ENCODE measurements around the gene NCS1.
A peak's percentile ranks its signal among the peaks of the same experiment; 100 is the strongest.

NCS1 gene

DNA sequence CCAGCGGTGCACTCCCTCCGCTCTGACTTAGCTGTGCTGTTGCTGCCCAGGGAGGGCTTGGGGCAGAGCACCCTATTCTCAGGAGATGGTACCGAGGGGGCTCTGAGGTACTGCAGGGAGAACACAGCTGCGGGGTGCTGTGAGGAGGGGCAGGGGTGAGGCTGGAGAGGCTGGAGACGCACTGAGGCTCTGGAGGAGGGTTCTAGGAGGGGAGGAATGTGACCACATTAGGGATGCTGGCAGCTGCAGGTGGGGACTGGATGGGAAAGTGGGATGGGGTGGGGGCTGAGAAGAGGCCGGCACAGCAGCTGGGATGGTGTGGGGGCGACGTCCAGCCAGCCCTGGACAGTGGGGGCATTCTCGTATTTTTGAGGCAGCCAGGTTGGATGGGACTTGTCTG is 20.9 kb downstream of the NCS1 start:
- no peak overlapping the region for H2BK5ac ChIP-seq (ENCODE audit: low read length)

GRCh38 chr9:130193531-130194377 is 21.6 kb downstream of the NCS1 start:
- Histone ChIP-seq H3K79me2 (ENCODE audit: control insufficient read depth, insufficient read depth, low read length) (peaks cover 31% of the 10 kb centered on the region), H4K5ac (ENCODE audit: low read length) (no peak overlapping the region), H3K36me3 (ENCODE audit: control insufficient read depth, insufficient read depth, low read length) (no peaks in the 10 kb centered on the region), H3K79me1 (ENCODE audit: low read length) (peaks cover 17% of the 10 kb centered on the region), H3K23ac (ENCODE audit: low read length) (no peak overlapping the region), H3K4me3 (ENCODE audit: low read length) (no peak overlapping the region), H3K18ac (ENCODE audit: low read length) (no peak overlapping the region), H3K27ac (ENCODE audit: low read depth, low read length) (no peak overlapping the region), H2AK5ac (ENCODE audit: low read length) (no peak overlapping the region), H3K9ac (ENCODE audit: low read length) (no peak overlapping the region), H2BK5ac (ENCODE audit: low read length) (no peak overlapping the region), H4K8ac (ENCODE audit: low read depth, low read length) (no peak overlapping the region), H2BK15ac (replicated peaks; ENCODE audit: low read depth) (no peak overlapping the region), H3K56ac (ENCODE audit: low read length) (peak overlapping the region; percentile 35), H3K27me3 (ENCODE audit: insufficient read depth, low read length, poor library complexity) (no peaks in the 10 kb centered on the region), H3K4me2 (ENCODE audit: low read length) (no peak overlapping the region), H3K4ac (ENCODE audit: low read depth, low read length) (no peak overlapping the region), H2BK120ac (ENCODE audit: low read depth, low read length) (no peak overlapping the region), H3K4me1 (ENCODE audit: control insufficient read depth, low read depth, low read length) (no peaks in the 10 kb centered on the region)
- no peak for DNase-seq
- no CpG with 5 or more reads among the region's 27 CpGs for WGBS (ENCODE audit: extremely low coverage, insufficient coverage, low lambda C conversion rate)

More for the DNA sequence above, 20.9 kb downstream of the NCS1 start:
- H3K79me1 ChIP-seq (ENCODE audit: low read length), result peaks cover 14% of the 10 kb centered on the region
- no peak overlapping the region for H3K27ac ChIP-seq (ENCODE audit: low read depth, low read length)
- no peak overlapping the region for H3K18ac ChIP-seq (ENCODE audit: low read length)
- no peak overlapping the region for H2BK120ac ChIP-seq (ENCODE audit: low read depth, low read length)
- no peak overlapping the region for H4K5ac ChIP-seq (ENCODE audit: low read length)
- H3K27me3 ChIP-seq (ENCODE audit: insufficient read depth, low read length, poor library complexity), result no peaks in the 10 kb centered on the region
- DNase-seq, result no peak
- H2AK5ac ChIP-seq (ENCODE audit: low read length), result no peak overlapping the region
- H3K9ac ChIP-seq (ENCODE audit: low read length), result no peak overlapping the region
- H4K8ac ChIP-seq (ENCODE audit: low read depth, low read length), result no peak overlapping the region
- no peak overlapping the region for H3K4ac ChIP-seq (ENCODE audit: low read depth, low read length)
- H3K36me3 ChIP-seq (ENCODE audit: control insufficient read depth, insufficient read depth, low read length), result no peaks in the 10 kb centered on the region
- no peak overlapping the region for H3K4me2 ChIP-seq (ENCODE audit: low read length)
- H3K56ac ChIP-seq (ENCODE audit: low read length), result peak overlapping the region; percentile 35
- no peak overlapping the region for H3K23ac ChIP-seq (ENCODE audit: low read length)
- no peaks in the 10 kb centered on the region for H3K4me1 ChIP-seq (ENCODE audit: control insufficient read depth, low read depth, low read length)
- peaks cover 33% of the 10 kb centered on the region for H3K79me2 ChIP-seq (ENCODE audit: control insufficient read depth, insufficient read depth, low read length)
- WGBS (ENCODE audit: extremely low coverage, insufficient coverage, low lambda C conversion rate), result no CpG with 5 or more reads among the region's 9 CpGs
- H2BK15ac ChIP-seq (replicated peaks; ENCODE audit: low read depth), result no peak overlapping the region
- H3K4me3 ChIP-seq (ENCODE audit: low read length), result no peak overlapping the region

- Histone ChIP-seq H2BK120ac (ENCODE audit: low read depth, low read length) (no peak overlapping the region), H3K27ac (ENCODE audit: low read depth, low read length) (no peak overlapping the region), H3K56ac (ENCODE audit: low read length) (no peak overlapping the region), H3K18ac (ENCODE audit: low read length) (no peak overlapping the region), H2AK5ac (ENCODE audit: low read length) (no peak overlapping the region), H3K36me3 (ENCODE audit: control insufficient read depth, insufficient read depth, low read length) (no peaks in the 10 kb centered on the region), H4K8ac (ENCODE audit: low read depth, low read length) (no peak overlapping the region), H3K23ac (ENCODE audit: low read length) (no peak overlapping the region), H3K4me3 (ENCODE audit: low read length) (no peak overlapping the region), H3K4me1 (ENCODE audit: control insufficient read depth, low read depth, low read length) (no peaks in the 10 kb centered on the region), H3K27me3 (ENCODE audit: insufficient read depth, low read length, poor library complexity) (no peaks in the 10 kb centered on the region), H2BK15ac (replicated peaks; ENCODE audit: low read depth) (no peak overlapping the region), H3K79me1 (ENCODE audit: low read length) (peaks cover 17% of the 10 kb centered on the region), H3K4ac (ENCODE audit: low read depth, low read length) (no peak overlapping the region), H3K4me2 (ENCODE audit: low read length) (no peak overlapping the region), H3K79me2 (ENCODE audit: control insufficient read depth, insufficient read depth, low read length) (peaks cover 30% of the 10 kb centered on the region), H3K9ac (ENCODE audit: low read length) (no peak overlapping the region), H4K5ac (ENCODE audit: low read length) (no peak overlapping the region), H2BK5ac (ENCODE audit: low read length) (no peak overlapping the region)
- no CpG with 5 or more reads among the region's 8 CpGs for WGBS (ENCODE audit: extremely low coverage, insufficient coverage, low lambda C conversion rate)
- DNase-seq, result no peak
These were observed 22.3 kb downstream of the NCS1 start for GRCh38 chr9:130194378-130194932.

DNA sequence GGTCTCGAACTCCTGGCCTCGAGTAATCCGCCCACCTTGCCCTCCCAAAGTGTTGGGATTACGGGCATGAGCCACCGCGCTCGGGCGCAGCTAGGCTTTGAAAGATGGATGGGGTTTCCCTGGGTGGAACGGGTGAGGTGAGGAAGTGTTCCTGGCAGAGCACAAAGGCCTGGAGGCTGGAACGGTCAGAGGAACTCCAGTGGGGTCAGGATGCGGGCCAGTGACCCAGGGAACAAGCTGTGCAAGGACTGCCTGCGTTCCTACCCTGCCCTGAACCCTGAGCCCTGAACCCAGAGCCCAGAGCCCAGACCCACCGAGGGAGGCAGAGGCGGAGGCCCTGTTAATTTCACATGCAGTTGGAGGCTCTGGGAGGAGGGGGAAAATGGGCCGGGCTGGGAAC is 23.4 kb downstream of the NCS1 start:
- H4K8ac ChIP-seq (ENCODE audit: low read depth, low read length), result no peak overlapping the region
- no peak overlapping the region for H3K4me2 ChIP-seq (ENCODE audit: low read length)
- H2BK15ac ChIP-seq (replicated peaks; ENCODE audit: low read depth), result no peak overlapping the region
- H3K4me3 ChIP-seq (ENCODE audit: low read length), result no peak overlapping the region
- no peak overlapping the region for H2AK5ac ChIP-seq (ENCODE audit: low read length)
- no peak overlapping the region for H3K18ac ChIP-seq (ENCODE audit: low read length)
- H3K27ac ChIP-seq (ENCODE audit: low read depth, low read length), result no peak overlapping the region
- H3K4ac ChIP-seq (ENCODE audit: low read depth, low read length), result no peak overlapping the region
- no peak overlapping the region for H2BK120ac ChIP-seq (ENCODE audit: low read depth, low read length)
- no peaks in the 10 kb centered on the region for H3K4me1 ChIP-seq (ENCODE audit: control insufficient read depth, low read depth, low read length)
- no CpG with 5 or more reads among the region's 15 CpGs for WGBS (ENCODE audit: extremely low coverage, insufficient coverage, low lambda C conversion rate)
- no peak overlapping the region for H3K23ac ChIP-seq (ENCODE audit: low read length)
- no peaks in the 10 kb centered on the region for H3K36me3 ChIP-seq (ENCODE audit: control insufficient read depth, insufficient read depth, low read length)
- no peak overlapping the region for H2BK5ac ChIP-seq (ENCODE audit: low read length)
- H3K79me1 ChIP-seq (ENCODE audit: low read length), result peaks cover 22% of the 10 kb centered on the region
- no peak for DNase-seq
- H3K27me3 ChIP-seq (ENCODE audit: insufficient read depth, low read length, poor library complexity), result no peaks in the 10 kb centered on the region
- H3K9ac ChIP-seq (ENCODE audit: low read length), result no peak overlapping the region
- peaks cover 26% of the 10 kb centered on the region for H3K79me2 ChIP-seq (ENCODE audit: control insufficient read depth, insufficient read depth, low read length)
- H3K56ac ChIP-seq (ENCODE audit: low read length), result peak overlapping the region; percentile 34
- no peak overlapping the region for H4K5ac ChIP-seq (ENCODE audit: low read length)

GRCh38 chr9:130196643-130197042 is 24.4 kb downstream of the NCS1 start:
- H2BK5ac ChIP-seq (ENCODE audit: low read length), result no peak overlapping the region
- DNase-seq, result no peak
- H4K8ac ChIP-seq (ENCODE audit: low read depth, low read length), result no peak overlapping the region
- H3K79me1 ChIP-seq (ENCODE audit: low read length), result peaks cover 22% of the 10 kb centered on the region
- no peak overlapping the region for H3K23ac ChIP-seq (ENCODE audit: low read length)
- H3K79me2 ChIP-seq (ENCODE audit: control insufficient read depth, insufficient read depth, low read length), result peaks cover 21% of the 10 kb centered on the region
- H3K27me3 ChIP-seq (ENCODE audit: insufficient read depth, low read length, poor library complexity), result no peaks in the 10 kb centered on the region
- WGBS (ENCODE audit: extremely low coverage, insufficient coverage, low lambda C conversion rate), result no CpG with 5 or more reads among the region's 5 CpGs
- no peak overlapping the region for H4K5ac ChIP-seq (ENCODE audit: low read length)
- H3K4me1 ChIP-seq (ENCODE audit: control insufficient read depth, low read depth, low read length), result no peaks in the 10 kb centered on the region
- H3K27ac ChIP-seq (ENCODE audit: low read depth, low read length), result no peak overlapping the region
- no peak overlapping the region for H3K18ac ChIP-seq (ENCODE audit: low read length)
- H3K36me3 ChIP-seq (ENCODE audit: control insufficient read depth, insufficient read depth, low read length), result no peaks in the 10 kb centered on the region
- no peak overlapping the region for H3K9ac ChIP-seq (ENCODE audit: low read length)
- H2BK15ac ChIP-seq (replicated peaks; ENCODE audit: low read depth), result no peak overlapping the region
- H3K4ac ChIP-seq (ENCODE audit: low read depth, low read length), result no peak overlapping the region
- no peak overlapping the region for H3K4me3 ChIP-seq (ENCODE audit: low read length)
- no peak overlapping the region for H2BK120ac ChIP-seq (ENCODE audit: low read depth, low read length)
- H2AK5ac ChIP-seq (ENCODE audit: low read length), result no peak overlapping the region
- H3K4me2 ChIP-seq (ENCODE audit: low read length), result no peak overlapping the region
- H3K56ac ChIP-seq (ENCODE audit: low read length), result no peak overlapping the region
